GM12878 (cell line): ENCODE data around the gene MRPS23. TPM values are rescaled to one million over a fixed set of nuclear protein-coding genes. Genes with fewer than 3 reads are reported as not detected.

ENCODE experiments used
- ATAC-seq: fragments of 200-7000 bp; cut with Tn5 transposase; 3 replicates; pipeline ENCODE4 v1.9.1; 2020; ENCODE audit warnings: mild to moderate bottlenecking, moderate library complexity
- BruUV-seq: library from RNA; stranded (reverse); fragments of 400-500 nt; replicated peaks from 2 replicates; lab custom pipeline; 2021; lab: Mats Ljungman, UMichigan
- CTCF ChIA-PET: fragments of 300-600 bp; sonication (Branson Sonifier 250); formaldehyde crosslinking; extraction: SDS; loops from one replicate; lab custom pipeline; 2021; ENCODE audit warnings: inconsistent platforms; lab: Yijun Ruan, JAX
- POLR2A ChIA-PET: fragments of 350-600 bp; formaldehyde crosslinking; extraction: SDS; loops from one replicate; lab custom pipeline; 2021; ENCODE audit warnings: inconsistent platforms; lab: Charles Lee
- RAD21 ChIA-PET: fragments of 300-600 bp; sonication (Branson Sonifier 250); formaldehyde crosslinking; loops from one replicate; lab custom pipeline; 2023; ENCODE audit warnings: antibody characterized with exemption; ENCODE audit not compliant: unreplicated experiment; lab: Charles Lee
- SMC1A ChIA-PET: fragments of 300-600 bp; sonication (Branson Sonifier 250); formaldehyde crosslinking; loops from one replicate; lab custom pipeline; 2023; ENCODE audit not compliant: unreplicated experiment, uncharacterized antibody; lab: Charles Lee
- DNase-seq: peaks from one replicate; pipeline ENCODE4 v3.0.0-alpha.2; 2011; ENCODE audit warnings: low read depth, low spot score
- FAIRE-seq: peaks from 3 replicates; lab custom pipeline; 2011; peaks lifted over from hg19 to GRCh38; lab: Jason Lieb, UNC
- H2AFZ ChIP-seq: 2 replicates; pipeline ENCODE4 v1.6.0; 2011; ENCODE audit warnings: low read depth, low read length, control low read depth; ENCODE audit not compliant: control insufficient read depth
- H3K27ac ChIP-seq: 2 replicates; pipeline ENCODE4 v1.5.1; 2011; ENCODE audit warnings: control low read depth; ENCODE audit not compliant: control insufficient read depth, insufficient read depth
- H3K27me3 ChIP-seq, 2 experiments: replicated peaks in 1 of 2; 2 replicates each; pipeline versions ENCODE4 v1.6.0 to v1.6.1; 2011; ENCODE audit warnings: low read length in 1 of 2; ENCODE audit not compliant: control insufficient read depth in 2 of 2, insufficient read depth in 2 of 2
- H3K36me3 ChIP-seq, 2 experiments: 2 replicates each; pipeline ENCODE4 v1.5.1; 2011; ENCODE audit warnings: low read length in 1 of 2; ENCODE audit not compliant: control insufficient read depth in 2 of 2, insufficient read depth in 2 of 2
- H3K4me1 ChIP-seq: 2 replicates; pipeline ENCODE4 v1.6.1; 2011; ENCODE audit warnings: mild to moderate bottlenecking, low read length, moderate library complexity, mixed read lengths; ENCODE audit not compliant: control insufficient read depth, insufficient read depth
- H3K4me2 ChIP-seq: 2 replicates; pipeline ENCODE4 v1.6.0; 2011; ENCODE audit warnings: control low read depth; ENCODE audit not compliant: control insufficient read depth, insufficient read depth
- H3K4me3 ChIP-seq: fragments of 200-600 bp; sonication (generic); 2 replicates; pipeline ENCODE4 v1.5.1; 2016
- H3K79me2 ChIP-seq: 2 replicates; pipeline ENCODE4 v1.6.0; 2011; ENCODE audit warnings: low read length; ENCODE audit not compliant: control insufficient read depth, insufficient read depth
- H3K9ac ChIP-seq: 2 replicates; pipeline ENCODE4 v1.8.0; 2011; ENCODE audit warnings: low read length, control low read depth, mixed read lengths; ENCODE audit not compliant: control insufficient read depth, insufficient read depth
- H3K9me3 ChIP-seq: replicated peaks from 3 replicates; pipeline ENCODE4 v1.5.1; 2011; ENCODE audit warnings: mild to moderate bottlenecking, low read length; ENCODE audit not compliant: control insufficient read depth, insufficient read depth
- H4K20me1 ChIP-seq: 2 replicates; pipeline ENCODE4 v1.6.0; 2011; ENCODE audit not compliant: control insufficient read depth, insufficient read depth
- BHLHE40 ChIP-seq, 2 experiments: fragments of 450-650 bp in 1 of 2; IDR thresholded peaks; 2 replicates each; pipeline ENCODE4 v1.6.1; 2011 to 2017; ENCODE audit warnings: low read depth in 2 of 2, borderline replicate concordance in 1 of 2, improper control_type of control experiment in 1 of 2, low read length in 1 of 2, mild to moderate bottlenecking in 1 of 2
- EGR1 ChIP-seq, 2 experiments: IDR thresholded peaks; 1 replicate in 1 of 2; 2 replicates in 1 of 2; pipeline ENCODE4 v1.6.1; 2011 to 2012; ENCODE audit warnings: low read depth in 2 of 2, low read length in 2 of 2, borderline replicate concordance in 1 of 2, mild to moderate bottlenecking in 1 of 2, moderate library complexity in 1 of 2
- HCFC1 ChIP-seq: fragments of 150-350 bp; IDR thresholded peaks from 2 replicates; pipeline ENCODE4 v1.6.1; 2014; ENCODE audit warnings: low read length
- IKZF2 ChIP-seq, 2 experiments: fragments of 450-650 bp; IDR thresholded peaks; 2 replicates each; pipeline ENCODE4 v1.6.1; 2017; ENCODE audit warnings: mild to moderate bottlenecking in 2 of 2, moderate library complexity in 2 of 2
- NR2C1 ChIP-seq: fragments of 450-650 bp; IDR thresholded peaks from 2 replicates; pipeline ENCODE4 v1.6.1; 2017; ENCODE audit warnings: antibody characterized with exemption, mild to moderate bottlenecking, moderate library complexity
- POLR2AphosphoS5 ChIP-seq: IDR thresholded peaks from 2 replicates; pipeline ENCODE4 v1.6.1; 2011; ENCODE audit warnings: mild to moderate bottlenecking, low read length, inconsistent platforms
- SREBF2 ChIP-seq: IDR thresholded peaks from 2 replicates; pipeline ENCODE4 v1.6.1; 2012; ENCODE audit warnings: mild to moderate bottlenecking, low read length
- TARDBP ChIP-seq: IDR thresholded peaks from 2 replicates; pipeline ENCODE4 v1.6.1; 2016; ENCODE audit warnings: borderline replicate concordance
- ZNF622 ChIP-seq: fragments of 450-650 bp; IDR thresholded peaks from 2 replicates; pipeline ENCODE4 v1.6.1; 2017; ENCODE audit warnings: mild to moderate bottlenecking, inconsistent platforms
- ZSCAN29 ChIP-seq: fragments of 450-650 bp; IDR thresholded peaks from 2 replicates; pipeline ENCODE4 v1.6.1; 2017; ENCODE audit warnings: mild to moderate bottlenecking, moderate library complexity
- WGBS: methylation state at CpG from one replicate; pipeline ENCODE4 v1.1.6; 2016; ENCODE audit warnings: low lambda C conversion rate; ENCODE audit not compliant: insufficient replicate concordance, insufficient coverage; ENCODE audit errors: missing lambda C conversion rate; 5-methylcytosine and 5-hydroxymethylcytosine counted together
- in situ Hi-C: fragments of 300-500 bp; cut with MboI; formaldehyde crosslinking; loops from 9 replicates; pipeline ENCODE4 v1.14.3; 2018; ENCODE audit warnings: mixed read lengths
- intact Hi-C: fragments of 100-400 bp; cut with micrococcal nuclease; formaldehyde crosslinking; loops from one replicate; pipeline ENCODE4 v1.14.2; 2022; ENCODE audit not compliant: unreplicated experiment
- polyA plus RNA-seq, 11 experiments: library from polyadenylated mRNA; depleted of rRNA in 4 of 11; unstranded in 6 of 11; stranded (reverse) in 5 of 11; fragments of >200 nt; fragmentation: Nextera tagmentation in 4 of 11; fragmentation: Illumina TruSeq in 1 of 11; extraction: Ambion mirVana in 4 of 11; extraction: Trizol in 1 of 11; gene quantifications; 1 replicate in 1 of 11; 2 replicates in 10 of 11; pipeline versions ENCODE4 v1.2.1 to v1.2.3, GENCODE V29; 2011 to 2016; ENCODE audit warnings: inconsistent platforms in 2 of 11, missing spikeins in 2 of 11, low read depth in 1 of 11
- total RNA-seq, 4 experiments: library from RNA; depleted of rRNA in 3 of 4; stranded (reverse); fragments of >200 nt in 3 of 4; fragmentation: Illumina TruSeq in 1 of 4; extraction: Trizol in 1 of 4; gene quantifications; 2 replicates each; pipeline versions ENCODE4 v1.2.1 to v1.2.3, GENCODE V29; 2013 to 2021
- TF ChIP-seq, protein P1 (sequence below): IDR thresholded peaks from 2 replicates; pipeline ENCODE4 v1.6.1; 2012; ENCODE audit warnings: low read length, inconsistent platforms
- TF ChIP-seq, protein P2 (sequence below), 3 experiments: IDR thresholded peaks in 2 of 3; conservative IDR thresholded peaks in 1 of 3; 2 replicates each; pipeline ENCODE4 v1.5.1; 2011; ENCODE audit warnings: low read depth in 3 of 3, low read length in 3 of 3, mild to moderate bottlenecking in 3 of 3, control low read depth in 2 of 3, moderate library complexity in 2 of 3, inconsistent platforms in 1 of 3, mixed read lengths in 1 of 3; ENCODE audit not compliant: control insufficient read depth in 2 of 3, insufficient read depth in 1 of 3; ENCODE audit errors: extremely low read depth in 1 of 3
- TF ChIP-seq, protein P3 (sequence below): IDR thresholded peaks from 2 replicates; pipeline ENCODE4 v1.6.1; 2011; ENCODE audit warnings: mild to moderate bottlenecking, low read depth, low read length, moderate library complexity; ENCODE audit not compliant: insufficient replicate concordance
- TF ChIP-seq, protein P4 (sequence below): fragments of 450-650 bp; IDR thresholded peaks from 2 replicates; pipeline ENCODE4 v1.6.1; 2016; ENCODE audit warnings: mild to moderate bottlenecking

Gene MRPS23
- total and polyA plus RNA-seq, 10 of the 15 experiments (the other 5 are each of a cell fraction or from before 2014, with no cell fraction given): 65.3 to 237 (median 87.9) TPM

DNA sequence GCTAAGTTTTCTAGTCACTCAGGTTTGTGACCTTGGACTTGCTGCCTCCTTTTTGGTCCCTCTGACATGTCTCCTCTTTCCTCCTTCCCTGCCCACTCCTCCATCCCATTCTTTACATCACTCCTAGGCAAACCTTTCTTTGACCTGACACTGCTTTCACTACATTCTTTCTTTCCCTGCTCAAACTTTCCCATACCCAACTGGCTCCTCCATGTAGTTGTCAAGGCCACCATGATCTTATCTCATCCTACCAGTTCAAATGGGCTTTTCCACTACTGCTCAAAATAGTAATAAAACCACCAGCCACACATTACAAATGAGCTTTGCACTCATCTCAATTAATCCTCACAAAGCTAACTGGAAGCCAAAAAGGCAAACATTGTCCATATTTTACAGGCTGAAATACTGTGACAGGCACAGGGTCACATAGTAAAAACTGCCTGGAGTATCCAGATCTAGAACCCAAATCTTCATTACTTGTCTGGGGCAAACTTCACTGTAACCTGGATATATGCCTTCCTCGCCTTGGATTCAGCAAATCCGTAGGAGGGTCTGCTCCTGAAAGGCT lies 14.4 kb downstream of the MRPS23 start (continued):
- no peak for TF ChIP-seq ZNF622
- no peak for TF ChIP-seq HCFC1
- no peak for TF ChIP-seq IKZF2 (IDR thresholded peaks at IDR 0.05)
- TF ChIP-seq NR2C1: no peak
- no peak for TF ChIP-seq TARDBP
- TF ChIP-seq EGR1 (IDR thresholded peaks at IDR 0.05; ENCODE audit: borderline replicate concordance in 1 of 2, low read depth in 2 of 2, low read length in 2 of 2): no peak

DNA sequence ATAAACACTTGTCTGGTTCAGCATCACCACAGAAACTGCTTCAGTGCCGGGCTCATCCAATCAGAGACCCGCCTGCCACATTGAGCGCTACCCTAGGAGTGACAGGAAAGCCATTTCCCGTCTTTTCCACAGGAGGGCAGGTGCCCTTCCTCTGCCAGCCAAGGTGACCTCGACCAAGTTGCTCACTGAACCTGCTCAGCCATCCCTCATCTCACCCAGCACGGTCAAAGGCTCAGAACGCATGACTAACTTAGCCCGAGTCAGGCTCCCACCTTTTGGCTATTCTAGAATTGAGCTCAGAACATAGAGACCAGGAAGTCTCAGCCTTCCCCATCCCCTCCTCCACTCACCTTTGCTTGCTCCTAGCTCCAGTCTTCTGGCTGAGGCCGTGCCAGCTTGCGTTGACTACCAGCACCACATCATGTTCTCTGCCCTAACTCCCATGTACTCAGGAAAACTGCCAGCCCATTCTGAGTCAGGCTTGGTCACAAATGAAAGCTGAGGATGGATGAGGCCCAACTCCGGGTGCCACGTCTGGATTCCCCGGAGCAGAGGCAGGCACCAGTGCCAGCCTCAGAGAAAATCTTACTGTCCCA lies 15.6 kb downstream of the MRPS23 start:
- Histone ChIP-seq H3K4me2 (no peak overlapping the region), H3K27me3 (no peaks in the 10 kb centered on the region), H3K27ac (no peak overlapping the region), H2AFZ (no peak overlapping the region), H3K9me3 (no peaks in the 10 kb centered on the region), H3K36me3 (peaks cover 2 to 3% of the 10 kb centered on the region in 2 experiments; a peak in 3 of 4 replicates), H3K9ac (no peak overlapping the region), H3K4me1 (peaks cover 5% of the 10 kb centered on the region; the same call in 1 of the 2 replicates), H3K79me2 (no peaks in the 10 kb centered on the region), H4K20me1 (no peaks in the 10 kb centered on the region), H3K4me3 (no peak overlapping the region)
- no TSS peak for BruUV-seq
- FAIRE-seq (no peak), DNase-seq (no peak), ATAC-seq (no peak)
- POLR2A ChIA-PET: no interaction called here
- intact Hi-C loops (loop anchor here (5.0 kb wide), 1 partner anchor 702 kb away; no protein-coding TSS in a partner anchor), in situ Hi-C loops (no loop called here)
- TF ChIP-seq POLR2AphosphoS5 (no peak), BHLHE40 (IDR thresholded peaks at IDR 0.05; ENCODE audit: borderline replicate concordance in 1 of 2, low read depth in 2 of 2, low read length in 1 of 2) (no peak), ZSCAN29 (no peak), SREBF2 (no peak)
- TF ChIP-seq, protein P1, sequence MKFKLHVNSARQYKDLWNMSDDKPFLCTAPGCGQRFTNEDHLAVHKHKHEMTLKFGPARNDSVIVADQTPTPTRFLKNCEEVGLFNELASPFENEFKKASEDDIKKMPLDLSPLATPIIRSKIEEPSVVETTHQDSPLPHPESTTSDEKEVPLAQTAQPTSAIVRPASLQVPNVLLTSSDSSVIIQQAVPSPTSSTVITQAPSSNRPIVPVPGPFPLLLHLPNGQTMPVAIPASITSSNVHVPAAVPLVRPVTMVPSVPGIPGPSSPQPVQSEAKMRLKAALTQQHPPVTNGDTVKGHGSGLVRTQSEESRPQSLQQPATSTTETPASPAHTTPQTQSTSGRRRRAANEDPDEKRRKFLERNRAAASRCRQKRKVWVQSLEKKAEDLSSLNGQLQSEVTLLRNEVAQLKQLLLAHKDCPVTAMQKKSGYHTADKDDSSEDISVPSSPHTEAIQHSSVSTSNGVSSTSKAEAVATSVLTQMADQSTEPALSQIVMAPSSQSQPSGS: no peak
- TF ChIP-seq, protein P2, sequence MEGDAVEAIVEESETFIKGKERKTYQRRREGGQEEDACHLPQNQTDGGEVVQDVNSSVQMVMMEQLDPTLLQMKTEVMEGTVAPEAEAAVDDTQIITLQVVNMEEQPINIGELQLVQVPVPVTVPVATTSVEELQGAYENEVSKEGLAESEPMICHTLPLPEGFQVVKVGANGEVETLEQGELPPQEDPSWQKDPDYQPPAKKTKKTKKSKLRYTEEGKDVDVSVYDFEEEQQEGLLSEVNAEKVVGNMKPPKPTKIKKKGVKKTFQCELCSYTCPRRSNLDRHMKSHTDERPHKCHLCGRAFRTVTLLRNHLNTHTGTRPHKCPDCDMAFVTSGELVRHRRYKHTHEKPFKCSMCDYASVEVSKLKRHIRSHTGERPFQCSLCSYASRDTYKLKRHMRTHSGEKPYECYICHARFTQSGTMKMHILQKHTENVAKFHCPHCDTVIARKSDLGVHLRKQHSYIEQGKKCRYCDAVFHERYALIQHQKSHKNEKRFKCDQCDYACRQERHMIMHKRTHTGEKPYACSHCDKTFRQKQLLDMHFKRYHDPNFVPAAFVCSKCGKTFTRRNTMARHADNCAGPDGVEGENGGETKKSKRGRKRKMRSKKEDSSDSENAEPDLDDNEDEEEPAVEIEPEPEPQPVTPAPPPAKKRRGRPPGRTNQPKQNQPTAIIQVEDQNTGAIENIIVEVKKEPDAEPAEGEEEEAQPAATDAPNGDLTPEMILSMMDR (IDR thresholded peaks at IDR 0.05 in 2 of 3, conservative IDR thresholded peaks at IDR 0.05 in 1 of 3; ENCODE audit: control insufficient read depth in 2 of 3, extremely low read depth in 1 of 3, insufficient read depth in 1 of 3, low read depth in 3 of 3, low read length in 3 of 3): no peak
- TF ChIP-seq, protein P3, sequence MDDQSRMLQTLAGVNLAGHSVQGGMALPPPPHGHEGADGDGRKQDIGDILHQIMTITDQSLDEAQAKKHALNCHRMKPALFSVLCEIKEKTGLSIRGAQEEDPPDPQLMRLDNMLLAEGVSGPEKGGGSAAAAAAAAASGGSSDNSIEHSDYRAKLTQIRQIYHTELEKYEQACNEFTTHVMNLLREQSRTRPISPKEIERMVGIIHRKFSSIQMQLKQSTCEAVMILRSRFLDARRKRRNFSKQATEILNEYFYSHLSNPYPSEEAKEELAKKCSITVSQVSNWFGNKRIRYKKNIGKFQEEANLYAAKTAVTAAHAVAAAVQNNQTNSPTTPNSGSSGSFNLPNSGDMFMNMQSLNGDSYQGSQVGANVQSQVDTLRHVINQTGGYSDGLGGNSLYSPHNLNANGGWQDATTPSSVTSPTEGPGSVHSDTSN: no peak
- TF ChIP-seq, protein P4, sequence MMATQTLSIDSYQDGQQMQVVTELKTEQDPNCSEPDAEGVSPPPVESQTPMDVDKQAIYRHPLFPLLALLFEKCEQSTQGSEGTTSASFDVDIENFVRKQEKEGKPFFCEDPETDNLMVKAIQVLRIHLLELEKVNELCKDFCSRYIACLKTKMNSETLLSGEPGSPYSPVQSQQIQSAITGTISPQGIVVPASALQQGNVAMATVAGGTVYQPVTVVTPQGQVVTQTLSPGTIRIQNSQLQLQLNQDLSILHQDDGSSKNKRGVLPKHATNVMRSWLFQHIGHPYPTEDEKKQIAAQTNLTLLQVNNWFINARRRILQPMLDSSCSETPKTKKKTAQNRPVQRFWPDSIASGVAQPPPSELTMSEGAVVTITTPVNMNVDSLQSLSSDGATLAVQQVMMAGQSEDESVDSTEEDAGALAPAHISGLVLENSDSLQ: no peak
- RAD21 ChIA-PET: interaction anchor here (1.3 to 1.6 kb wide), 5 partner anchors 50 to 705 kb away, joined by 3 to 7 read pairs (median 4); no protein-coding TSS in a partner anchor
- SMC1A ChIA-PET: interaction anchor here (0.5 to 1.7 kb wide), 7 partner anchors 22 to 704 kb away, joined by 3 to 6 read pairs (median 5); no protein-coding TSS in a partner anchor
- CTCF ChIA-PET: interaction anchor here (0.6 to 6.4 kb wide), 34 partner anchors 8 to 705 kb away, joined by 3 to 55 read pairs (median 5); partner anchors contain the start of genes CCDC182 and MRPS23
- WGBS: 39% methylated on average over 13 of the region's 13 CpGs
